Hematopoietic multipotent progenitor cell treated with erythropoietin and hydrocortisone succinate and interleukin-3 and kit ligand, for 8 days (in vitro differentiated cells): ENCODE measurements around the gene TRABD2B.

Source experiments
- DNase-seq: peaks from one replicate; pipeline ENCODE4 v3.0.0-alpha.2; 2015

TRABD2B gene

DNA sequence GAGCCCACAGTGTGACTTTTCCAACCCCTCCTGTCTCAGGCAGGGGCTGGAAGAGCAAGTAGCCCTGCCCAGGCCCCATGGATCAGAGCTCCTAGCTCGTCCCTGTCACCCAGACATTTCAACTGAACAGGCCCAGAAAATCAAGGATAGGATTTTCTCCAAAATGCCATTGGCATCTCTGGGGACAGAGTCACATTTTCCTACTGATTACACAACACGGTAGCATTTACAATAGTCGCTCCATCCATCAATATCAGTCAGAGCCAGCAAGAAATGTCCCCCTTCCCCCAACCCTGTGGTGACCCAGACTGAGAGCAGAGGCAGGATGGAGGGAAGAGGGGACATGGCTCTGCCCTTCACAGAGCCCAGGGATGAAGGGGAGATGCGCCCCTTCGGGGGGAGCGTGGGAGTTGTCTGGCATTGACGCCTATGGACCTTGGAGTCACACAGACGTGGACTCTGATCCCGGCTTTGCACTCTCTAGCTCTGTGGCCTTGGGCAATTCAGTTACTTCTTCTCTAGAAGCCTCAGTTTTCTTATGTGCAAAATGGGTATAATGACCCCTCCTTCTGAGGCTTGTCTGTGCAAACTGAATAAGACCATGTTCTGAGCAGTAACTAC is 283.7 kb downstream of the TRABD2B start:
- no peak for DNase-seq

DNA sequence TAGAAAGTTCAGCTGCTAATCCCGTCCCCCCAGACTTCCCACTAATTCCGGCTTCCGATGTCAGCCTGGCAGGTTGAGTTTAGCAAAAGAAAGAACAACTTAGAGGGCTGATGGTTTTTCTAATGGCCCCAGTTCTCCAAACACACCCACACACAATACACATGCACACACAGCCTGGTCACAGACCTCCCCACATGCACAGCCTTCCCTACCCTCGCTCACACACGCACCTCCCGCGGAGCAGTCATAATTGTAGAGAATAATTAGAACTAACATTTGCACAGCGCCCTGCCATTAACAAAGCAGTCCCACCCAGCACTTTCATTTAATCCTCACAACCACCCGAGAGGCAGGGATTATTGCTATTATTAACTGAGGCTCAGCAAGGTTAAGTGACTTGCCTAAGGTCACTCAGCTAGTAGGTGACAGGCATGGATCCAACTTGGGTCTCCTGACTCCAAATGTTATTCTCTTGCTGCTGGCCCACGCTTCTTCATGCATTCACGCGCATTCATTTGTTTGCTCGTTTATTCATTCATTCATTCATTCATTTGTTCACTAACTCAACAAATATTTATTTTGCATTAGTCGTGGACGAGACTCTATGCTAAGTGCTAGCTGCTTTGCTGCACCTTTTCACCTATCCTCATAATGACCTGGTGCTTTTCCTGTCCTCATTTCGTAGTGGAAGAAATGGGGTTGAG is 284.4 kb downstream of the TRABD2B start:
- DNase-seq, result no peak

DNA sequence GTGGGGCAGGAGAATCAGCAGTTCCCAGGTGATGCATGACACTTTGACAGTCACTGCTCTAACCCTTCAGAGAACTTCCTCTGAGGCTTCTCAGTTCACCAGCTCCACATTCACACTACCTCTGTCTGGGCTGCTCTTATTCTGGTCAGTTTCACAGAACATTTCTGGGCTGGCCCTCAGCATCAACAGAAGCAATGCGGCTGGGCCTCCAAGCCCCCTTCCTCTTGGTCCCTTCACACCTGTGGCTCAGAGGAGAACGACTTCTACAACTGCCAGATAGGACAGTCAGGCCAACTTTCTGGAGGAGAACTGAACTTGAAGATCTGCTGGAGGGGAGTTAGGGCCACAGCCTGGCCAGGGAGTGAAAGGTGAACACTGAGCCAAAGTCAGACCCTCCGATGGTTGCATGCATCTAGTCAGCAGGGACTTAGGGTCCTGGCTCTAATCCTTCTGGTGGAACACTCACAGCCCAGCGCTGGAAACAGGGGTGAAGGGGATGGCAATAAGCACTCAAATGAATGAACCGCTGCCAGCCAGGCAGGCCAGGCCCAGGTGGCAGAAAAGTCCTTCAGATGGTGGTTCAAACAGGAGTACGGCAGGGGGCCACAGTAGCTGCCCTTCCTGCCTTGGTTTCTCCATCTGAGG is 285.2 kb downstream of the TRABD2B start:
- no peak for DNase-seq

DNA sequence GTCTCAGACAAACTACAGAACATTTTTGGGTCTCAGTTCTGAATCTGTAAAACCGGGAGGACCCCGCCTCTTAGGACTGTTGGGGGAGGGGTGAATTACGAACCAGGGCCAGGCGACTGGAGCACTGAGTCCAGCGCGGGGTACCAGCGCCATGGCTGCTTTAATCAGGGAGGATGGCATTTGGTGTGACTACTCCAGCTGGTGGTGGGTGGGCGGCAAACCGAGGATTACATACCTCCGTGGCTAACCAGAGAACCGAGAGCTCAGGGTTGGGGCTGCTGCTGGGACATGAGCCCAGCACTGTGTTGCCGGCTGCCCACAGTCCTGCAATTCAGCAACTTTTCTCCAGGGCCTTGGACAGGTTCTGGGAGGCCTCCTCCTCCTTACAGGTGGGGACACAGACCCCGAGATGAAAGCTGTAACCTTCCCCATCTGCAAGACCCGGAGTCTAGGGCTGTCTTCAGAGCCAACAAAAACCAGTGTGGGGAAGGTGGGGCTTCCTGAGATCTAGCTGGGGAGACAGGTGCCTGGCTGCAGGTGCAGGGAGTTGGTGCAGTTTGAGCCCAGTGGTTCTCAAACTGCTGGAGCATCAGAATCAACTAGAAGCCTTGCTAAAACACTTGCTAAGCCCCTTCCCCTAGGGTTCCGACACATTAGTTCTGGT is 285.9 kb downstream of the TRABD2B start:
- no peak for DNase-seq
